Esophagus muscularis mucosa (tissue), 4 donors: ENCODE measurements around the gene RPS6KA5. TPM values are rescaled to one million over a fixed set of nuclear protein-coding genes. Genes with fewer than 3 reads are reported as not detected.

ENCODE experiments used
- DNase-seq: peaks from one replicate; pipeline ENCODE4 v3.0.0-alpha.2; 2017; ENCODE audit errors: extremely low spot score
- H3K27ac ChIP-seq, 4 donors: fragments of 200-600 bp; sonication (generic); replicated peaks in 1 of 4; 1 replicate in 3 of 4; 2 replicates in 1 of 4; pipeline ENCODE4 v1.5.1; 2016 to 2019; ENCODE audit warnings: mild to moderate bottlenecking in 1 of 4
- H3K27me3 ChIP-seq, 4 donors: fragments of 200-600 bp; sonication (generic); one replicate each; pipeline versions ENCODE4 v1.5.1 to v1.6.0; 2016 to 2019
- H3K36me3 ChIP-seq, 4 donors: fragments of 200-600 bp; sonication (generic); one replicate each; pipeline ENCODE4 v1.5.1; 2016 to 2019
- H3K4me1 ChIP-seq, 4 donors: fragments of 200-600 bp; sonication (generic); one replicate each; pipeline ENCODE4 v1.5.1; 2016 to 2019
- H3K4me3 ChIP-seq, 4 donors: fragments of 200-600 bp; sonication (generic); 1 replicate in 2 of 4; 2 replicates in 2 of 4; pipeline ENCODE4 v1.5.1; 2016 to 2019; ENCODE audit warnings: mild to moderate bottlenecking in 4 of 4, moderate library complexity in 1 of 4
- H3K9me3 ChIP-seq, 4 donors: fragments of 200-600 bp; sonication (generic); 1 replicate in 3 of 4; 2 replicates in 1 of 4; pipeline ENCODE4 v1.5.1; 2016 to 2019
- CTCF ChIP-seq, 3 experiments: fragments of 200-600 bp in 2 of 3; fragments of 450-650 bp in 1 of 3; sonication (generic) in 2 of 3; IDR thresholded peaks; one replicate each; pipeline ENCODE4 v1.5.1; 2017 to 2019; ENCODE audit warnings: antibody characterized with exemption in 3 of 3, mild to moderate bottlenecking in 2 of 3, moderate library complexity in 1 of 3
- EP300 ChIP-seq: sonication (generic); formaldehyde crosslinking; IDR thresholded peaks from one replicate; pipeline ENCODE4 v1.6.1; 2017; ENCODE audit warnings: antibody characterized with exemption
- POLR2A ChIP-seq: fragments of 450-650 bp; IDR thresholded peaks from one replicate; pipeline ENCODE4 v1.6.1; 2017; ENCODE audit warnings: antibody characterized with exemption, moderate library complexity, mild to moderate bottlenecking, low read depth
- POLR2AphosphoS5 ChIP-seq, 2 donors: sonication (generic); formaldehyde crosslinking; IDR thresholded peaks; one replicate each; pipeline ENCODE4 v1.6.1; 2017; ENCODE audit warnings: antibody characterized with exemption in 2 of 2
- WGBS: methylation state at CpG from one replicate; pipeline ENCODE4 v1.1.5; 2018; 5-methylcytosine and 5-hydroxymethylcytosine counted together
- intact Hi-C: fragments of 100-400 bp; cut with DNase I; formaldehyde crosslinking; loops from one replicate; pipeline ENCODE4 v1.15.1; 2023
- total RNA-seq, 4 donors: library from RNA; depleted of rRNA; stranded (reverse); fragments of >200 nt; gene quantifications; one replicate each; pipeline versions ENCODE4 v1.1.0 to v1.2.1, GENCODE V29; 2016

RPS6KA5 gene
- total RNA-seq, 4 donors from 2014 or later, result 30.8 to 40.6 (median 35.0) TPM

- no peaks in the 10 kb centered on the region for H3K27me3 ChIP-seq
- H3K36me3 ChIP-seq, result no peaks in the 10 kb centered on the region
- intact Hi-C loops, result loop anchor here (5.0 kb wide), 1 partner anchor 518 kb away; no protein-coding TSS in a partner anchor
- no peak for DNase-seq
- no peak overlapping the region for H3K4me3 ChIP-seq
- peaks cover 4 to 14% (median 7%) of the 10 kb centered on the region in 4 donors for H3K9me3 ChIP-seq
- H3K4me1 ChIP-seq, result peaks cover 8 to 15% (median 13%) of the 10 kb centered on the region in 4 donors
- no peak for TF ChIP-seq POLR2AphosphoS5 (IDR thresholded peaks at IDR 0.05)
- no peak for TF ChIP-seq EP300
- TF ChIP-seq POLR2A, result no peak
- TF ChIP-seq CTCF (IDR thresholded peaks at IDR 0.05), result no peak
- H3K27ac ChIP-seq, result no peak overlapping the region
- WGBS, result 96% methylated on average over 3 of the region's 5 CpGs
Measured at GRCh38 chr14:90819734-90820393, 240.6 kb downstream of the RPS6KA5 start.

GRCh38 chr14:90818715-90819114 lies 241.7 kb downstream of the RPS6KA5 start:
- intact Hi-C loops, result loop anchor here (5.0 kb wide), 1 partner anchor 516 kb away; no protein-coding TSS in a partner anchor
- Histone ChIP-seq H3K4me1 (peaks cover 18 to 26% (median 24%) of the 10 kb centered on the region in 4 donors), H3K4me3 (no peak overlapping the region), H3K36me3 (no peaks in the 10 kb centered on the region), H3K27ac (no peak overlapping the region), H3K27me3 (no peaks in the 10 kb centered on the region), H3K9me3 (peaks cover 2 to 9% (median 5%) of the 10 kb centered on the region in 4 donors)
- 64% methylated on average over 2 of the region's 3 CpGs for WGBS
- no peak for DNase-seq
- TF ChIP-seq POLR2AphosphoS5 (IDR thresholded peaks at IDR 0.05), result no peak
- no peak for TF ChIP-seq CTCF (IDR thresholded peaks at IDR 0.05)
- no peak for TF ChIP-seq POLR2A
- TF ChIP-seq EP300, result no peak

GRCh38 chr14:90816681-90817436 lies 243.6 kb downstream of the RPS6KA5 start:
- no peak for DNase-seq
- 40% methylated on average over 12 of the region's 16 CpGs for WGBS
- Histone ChIP-seq H3K4me1 (peaks cover 18 to 41% (median 27%) of the 10 kb centered on the region in 4 donors), H3K27ac (peak overlapping the region in 2 of 4 donors; percentile 58 to 64), H3K27me3 (no peaks in the 10 kb centered on the region), H3K36me3 (no peaks in the 10 kb centered on the region), H3K4me3 (peak overlapping the region; percentile 42 to 90 (median 78)), H3K9me3 (peaks cover 0 to 4% (median 0%) of the 10 kb centered on the region in 4 donors)
- intact Hi-C loops, result loop anchor here (5.0 kb wide), 1 partner anchor 515 kb away; no protein-coding TSS in a partner anchor
- TF ChIP-seq EP300, result no peak
- no peak for TF ChIP-seq CTCF (IDR thresholded peaks at IDR 0.05)
- TF ChIP-seq POLR2AphosphoS5 (IDR thresholded peaks at IDR 0.05), result no peak
- TF ChIP-seq POLR2A, result no peak

GRCh38 chr14:90815822-90816662 lies 244.4 kb downstream of the RPS6KA5 start, which contains the start of gene TTC7B:
TSS of gene TTC7B (minus strand) at chr14:90816430. CDS start at chr14:90816295, 135 bp downstream.
- peak; percentile 12 to 58 (median 41) for TF ChIP-seq CTCF (IDR thresholded peaks at IDR 0.05)
- no peak for TF ChIP-seq EP300
- DNase-seq, result no peak
- intact Hi-C loops, result loop anchor here (5.0 kb wide), 1 partner anchor 514 kb away; no protein-coding TSS in a partner anchor
- Histone ChIP-seq H3K4me1 (peaks cover 18 to 46% (median 27%) of the 10 kb centered on the region in 4 donors), H3K9me3 (peaks cover 0 to 4% (median 0%) of the 10 kb centered on the region in 4 donors), H3K27ac (peak within 1 kb of the TSS in 3 of 4 donors; percentile 64 to 70 (median 68)), H3K27me3 (no peaks in the 10 kb centered on the region), H3K4me3 (peak within 1 kb of the TSS; percentile 76 to 90 (median 78)), H3K36me3 (no peaks in the 10 kb centered on the region)
- WGBS, result 1% methylated on average over 15 of the region's 111 CpGs
